ENCODE results near the gene CFAP410. TPM values are rescaled to one million over a fixed set of nuclear protein-coding genes. Genes with fewer than 3 reads are reported as not detected.
A peak's percentile ranks its signal among the peaks of the same experiment; 100 is the strongest.

The CFAP410 gene
- polyA plus RNA-seq, 1 of the 3 experiments (the other 2 are of a cell fraction): 18.0 TPM

- peaks cover 39% of the 10 kb centered on the region for H3K79me2 ChIP-seq (ENCODE audit: insufficient read depth)
- ChIA-PET POLR2A (no interaction called here), CTCF (interaction anchor here (0.6 to 1.9 kb wide), 2 partner anchors 11 to 368 kb away, joined by 3 to 21 read pairs; partner anchors contain the start of gene KRTAP12-2)
- peak overlapping the region; percentile 26 for H2AFZ ChIP-seq (ENCODE audit: low read depth)
- H3K27ac ChIP-seq (ENCODE audit: low read depth in 2 of 2, low read length in 1 of 2): peak overlapping the region; percentile 62 to 64; a peak in 2 of 4 replicates
- no peaks in the 10 kb centered on the region for H3K27me3 ChIP-seq (ENCODE audit: insufficient read depth)
- 56% methylated on average over 10 of the region's 10 CpGs for WGBS (ENCODE audit: low lambda C conversion rate)
- no peaks in the 10 kb centered on the region for H3F3A ChIP-seq (replicated peaks; ENCODE audit: insufficient read depth)
- no peak for TF ChIP-seq PBX3 (IDR thresholded peaks at IDR 0.05)
- no peak for TF ChIP-seq RAD21 (IDR thresholded peaks at IDR 0.05; ENCODE audit: low read length)
- no peak for TF ChIP-seq GATA2 (CRISPR knock-in tag; IDR thresholded peaks at IDR 0.05)
- no peak for TF ChIP-seq TCF12 (IDR thresholded peaks at IDR 0.05)
- TF ChIP-seq SMC3 (IDR thresholded peaks at IDR 0.05; ENCODE audit: low read depth, low read length): no peak
- TF ChIP-seq POLR2AphosphoS5 (IDR thresholded peaks at IDR 0.05; ENCODE audit: low read depth, low read length): no peak
- TF ChIP-seq GABPA (IDR thresholded peaks at IDR 0.05; ENCODE audit: low read depth): no peak
- TF ChIP-seq TEAD4 (IDR thresholded peaks at IDR 0.05; ENCODE audit: borderline replicate concordance, insufficient read depth): no peak
- TF ChIP-seq YY1 (IDR thresholded peaks at IDR 0.05; ENCODE audit: low read depth): no peak
- no peak for TF ChIP-seq EZH2phosphoT487 (IDR thresholded peaks at IDR 0.05; ENCODE audit: borderline replicate concordance, low read depth)
- no peak for TF ChIP-seq JUND (IDR thresholded peaks at IDR 0.05)
- no peak for TF ChIP-seq CHD2 (IDR thresholded peaks at IDR 0.05; ENCODE audit: low read length, partially characterized antibody)
- TF ChIP-seq IRF3 (IDR thresholded peaks at IDR 0.05; ENCODE audit: low read depth, low read length): no peak
- no peak for TF ChIP-seq MAX (IDR thresholded peaks at IDR 0.05; ENCODE audit: low read depth)
- TF ChIP-seq RCOR1 (IDR thresholded peaks at IDR 0.05; ENCODE audit: low read length): no peak
- no peak for TF ChIP-seq MEF2A (IDR thresholded peaks at IDR 0.05; ENCODE audit: borderline replicate concordance, low read depth)
- TF ChIP-seq CTCF (IDR thresholded peaks at IDR 0.05): no peak
- no peak for TF ChIP-seq EP300 (IDR thresholded peaks at IDR 0.05; ENCODE audit: borderline replicate concordance in 1 of 2, low read depth in 1 of 2, low read length in 1 of 2)
- TF ChIP-seq USF2 (IDR thresholded peaks at IDR 0.05; ENCODE audit: borderline replicate concordance, low read depth, low read length): no peak
- H3K9ac ChIP-seq: peak overlapping the region; percentile 66
- H3K9me2 ChIP-seq: no peaks in the 10 kb centered on the region
- no peaks in the 10 kb centered on the region for H3K9me3 ChIP-seq
- peak overlapping the region; percentile 66 to 77 for H3K4me3 ChIP-seq (ENCODE audit: low read depth in 2 of 2, low read length in 1 of 2)
- H4K20me1 ChIP-seq (ENCODE audit: insufficient read depth): peaks cover 31% of the 10 kb centered on the region
- no peaks in the 10 kb centered on the region for H3K36me3 ChIP-seq (replicated peaks in 1 of 2; ENCODE audit: control insufficient read depth in 1 of 2, insufficient read depth in 2 of 2, low read length in 1 of 2)
- no peak for DNase-seq
- peak overlapping the region; percentile 89 for H3K4me2 ChIP-seq
- H3K4me1 ChIP-seq (ENCODE audit: control insufficient read depth in 1 of 2, insufficient read depth in 2 of 2, low read depth in 1 of 2, low read length in 1 of 2): peaks cover 3 to 17% of the 10 kb centered on the region in 2 experiments; a peak in 1 of 4 replicates
These were observed 40.1 kb downstream of the CFAP410 start for GRCh38 chr21:44299085-44299457.
